K562 (cell line): ENCODE data around the gene ART1. TPM values are rescaled to one million over a fixed set of nuclear protein-coding genes. Genes with fewer than 3 reads are reported as not detected.

Experiments
- BACH1 ChIP-seq: fragments of 200-800 bp; sonication (Bioruptor generic); IDR thresholded peaks from 2 replicates; pipeline ENCODE4 v1.6.1; 2016; ENCODE audit warnings: missing genetic modification characterization, missing compliant biosample characterization
- DACH1 ChIP-seq: fragments of 450-650 bp; IDR thresholded peaks from 2 replicates; pipeline ENCODE4 v1.6.1; 2018; ENCODE audit not compliant: partially characterized antibody
- ELF1 ChIP-seq: fragments of 200-800 bp; sonication (Bioruptor generic); IDR thresholded peaks from 2 replicates; pipeline ENCODE4 v1.6.1; 2016; ENCODE audit warnings: missing genetic modification characterization, missing compliant biosample characterization
- ETS1 ChIP-seq: conservative IDR thresholded peaks from 2 replicates; pipeline ENCODE4 v1.6.1; 2011; ENCODE audit warnings: low read depth, mild to moderate bottlenecking, low read length; ENCODE audit not compliant: control insufficient read depth
- GATA2 ChIP-seq: sonication (generic); formaldehyde crosslinking; IDR thresholded peaks from 2 replicates; pipeline ENCODE4 v1.4.0; 2020; ENCODE audit warnings: mild to moderate bottlenecking, missing genetic modification reagents
- HSF4 ChIP-seq: fragments of 250-450 bp; sonication (Bioruptor Pico); IDR thresholded peaks from 2 replicates; pipeline ENCODE4 v2.1.2; 2022; ENCODE audit warnings: mild to moderate bottlenecking, moderate library complexity, borderline replicate concordance
- KLF10 ChIP-seq: fragments of 250-450 bp; sonication (Bioruptor Pico); IDR thresholded peaks from 2 replicates; pipeline ENCODE4 v1.6.1; 2021; ENCODE audit warnings: matching md5 sums
- KLF13 ChIP-seq: fragments of 450-650 bp; IDR thresholded peaks from 2 replicates; pipeline ENCODE4 v1.6.1; 2016; ENCODE audit warnings: missing genetic modification characterization, low read depth, mild to moderate bottlenecking, missing compliant biosample characterization, moderate library complexity, borderline replicate concordance
- L3MBTL2 ChIP-seq: fragments of 450-650 bp; IDR thresholded peaks from 2 replicates; pipeline ENCODE4 v1.6.1; 2016; ENCODE audit warnings: mild to moderate bottlenecking, moderate library complexity
- NBN ChIP-seq: fragments of 450-650 bp; IDR thresholded peaks from 2 replicates; pipeline ENCODE4 v1.6.1; 2016; ENCODE audit warnings: low read depth, mild to moderate bottlenecking
- PHTF2 ChIP-seq: fragments of 250-450 bp; sonication (Bioruptor Pico); IDR thresholded peaks from 2 replicates; pipeline ENCODE4 v1.5.0; 2021; ENCODE audit warnings: mild to moderate bottlenecking
- PTTG1 ChIP-seq: fragments of 450-650 bp; IDR thresholded peaks from 2 replicates; pipeline ENCODE4 v1.6.1; 2016; ENCODE audit warnings: low read depth, mild to moderate bottlenecking, missing genetic modification characterization, missing compliant biosample characterization
- RAD21 ChIP-seq, 2 experiments: fragments of 250-450 bp in 1 of 2; fragments of 450-650 bp in 1 of 2; sonication (Bioruptor Pico) in 1 of 2; formaldehyde crosslinking in 1 of 2; IDR thresholded peaks in 1 of 2; conservative IDR thresholded peaks in 1 of 2; 2 replicates each; pipeline versions ENCODE4 v1.4.0 to v1.8.0; 2020 to 2022; ENCODE audit warnings: mild to moderate bottlenecking in 2 of 2, moderate library complexity in 1 of 2
- RNF219 ChIP-seq: fragments of 250-450 bp; sonication (Bioruptor Pico); IDR thresholded peaks from 2 replicates; pipeline ENCODE4 v1.5.0; 2022; ENCODE audit warnings: mild to moderate bottlenecking
- SFPQ ChIP-seq: fragments of 200-400 bp; formaldehyde crosslinking; IDR thresholded peaks from 2 replicates; pipeline ENCODE4 v1.6.1; 2017; ENCODE audit warnings: mild to moderate bottlenecking, low read depth, low read length, moderate library complexity
- SIN3B ChIP-seq: fragments of 450-650 bp; IDR thresholded peaks from 2 replicates; pipeline ENCODE4 v1.6.1; 2017; ENCODE audit warnings: low read depth, mild to moderate bottlenecking, moderate library complexity
- STAG1 ChIP-seq: sonication (generic); formaldehyde crosslinking; IDR thresholded peaks from 2 replicates; pipeline ENCODE4 v1.5.0; 2020; ENCODE audit warnings: missing genetic modification reagents, borderline replicate concordance
- ZFP1 ChIP-seq: fragments of 450-650 bp; formaldehyde crosslinking; IDR thresholded peaks from 2 replicates; pipeline ENCODE4 v1.4.0; 2020; ENCODE audit warnings: mild to moderate bottlenecking, mixed read lengths
- ZNF583 ChIP-seq: fragments of 250-450 bp; sonication (Bioruptor Pico); IDR thresholded peaks from 2 replicates; pipeline ENCODE4 v1.4.0; 2020
- ZNF830 ChIP-seq: fragments of 250-450 bp; sonication (Bioruptor Pico); IDR thresholded peaks from 2 replicates; pipeline ENCODE4 v1.5.0; 2021; ENCODE audit warnings: mild to moderate bottlenecking
- polyA plus RNA-seq, 8 experiments: library from polyadenylated mRNA; depleted of rRNA in 4 of 8; stranded (reverse) in 5 of 8; unstranded in 3 of 8; fragments of >200 nt; fragmentation: Nextera tagmentation in 2 of 8; fragmentation: Illumina TruSeq in 1 of 8; extraction: Ambion mirVana in 2 of 8; extraction: Trizol in 1 of 8; gene quantifications; 2 replicates each; pipeline versions ENCODE4 v1.2.1 to v1.2.3, GENCODE V29; 2011 to 2014; ENCODE audit warnings: inconsistent platforms in 1 of 8, missing spikeins in 1 of 8
- total RNA-seq, 7 experiments: library from RNA; depleted of rRNA in 6 of 7; stranded (reverse); fragments of >200 nt in 6 of 7; fragmentation: Illumina TruSeq in 2 of 7; extraction: Trizol in 2 of 7; gene quantifications; 2 replicates each; pipeline versions ENCODE4 v1.2.1 to v1.2.3, GENCODE V29; 2011 to 2021; ENCODE audit warnings: low replicate concordance in 1 of 7

ART1 gene
- total and polyA plus RNA-seq, 9 of the 15 experiments (the other 6 are each of a cell fraction or from before 2014, with no cell fraction given), result not detected

- TF ChIP-seq KLF10 (no peak), ZNF583 (CRISPR knock-in tag) (no peak), KLF13 (no peak), ZNF830 (CRISPR knock-in tag) (no peak), DACH1 (no peak), NBN (no peak), GATA2 (CRISPR knock-in tag) (no peak), PTTG1 (tag) (no peak), STAG1 (CRISPR knock-in tag) (no peak), BACH1 (no peak), RAD21 (CRISPR knock-in tag; conservative IDR thresholded peaks at IDR 0.05 in 1 of 2, IDR thresholded peaks at IDR 0.05 in 1 of 2) (no peak), HSF4 (CRISPR knock-in tag) (no peak), SFPQ (no peak), RNF219 (no peak), ETS1 (peak; percentile 97), ELF1 (tag) (no peak), L3MBTL2 (peak; percentile 93), SIN3B (0 out of 2 replicates have a peak, but pooled peaks have one; percentile 7), PHTF2 (no peak), ZFP1 (CRISPR knock-in tag) (no peak)
These were observed 2.6 kb upstream of the ART1 start (continued) for GRCh38 chr11:3642071-3642951.
